Calu3 (cell line): Measurements from ENCODE around the gene DNAJC5G. TPM values are rescaled to one million over a fixed set of nuclear protein-coding genes. Genes with fewer than 3 reads are reported as not detected.
"Not testable (repeated sequence)": the region's sequence is repeated elsewhere in the genome, so short reads cannot be mapped to it uniquely, and the experiment has no call there.

Source experiments
- BruUV-seq: library from RNA; stranded (reverse); fragments of 400-500 nt; replicated peaks from 2 replicates; lab custom pipeline; 2021; lab: Mats Ljungman, UMichigan
- CTCF ChIA-PET: fragments of 300-600 bp; sonication (Branson Sonifier 250); formaldehyde crosslinking; loops from one replicate; lab custom pipeline; 2022; ENCODE audit warnings: antibody characterized with exemption; lab: Charles Lee
- DNase-seq: peaks from one replicate; pipeline ENCODE4 v3.0.0; 2022
- H3K27ac Mint-ChIP-seq: one replicate; pipeline ENCODE4 v1.8.0; 2022; ENCODE audit warnings: mixed read lengths; ENCODE audit not compliant: unreplicated experiment
- H3K27me3 Mint-ChIP-seq: one replicate; pipeline ENCODE4 v1.8.0; 2022; ENCODE audit warnings: mixed read lengths; ENCODE audit not compliant: unreplicated experiment
- H3K36me3 Mint-ChIP-seq: one replicate; pipeline ENCODE4 v1.8.0; 2022; ENCODE audit warnings: mild to moderate bottlenecking, moderate library complexity, mixed read lengths; ENCODE audit not compliant: insufficient read depth, unreplicated experiment
- H3K4me1 Mint-ChIP-seq: one replicate; pipeline ENCODE4 v1.8.0; 2022; ENCODE audit warnings: mild to moderate bottlenecking, low read depth, mixed read lengths; ENCODE audit not compliant: unreplicated experiment
- H3K4me3 Mint-ChIP-seq: one replicate; pipeline ENCODE4 v1.8.0; 2022; ENCODE audit warnings: mild to moderate bottlenecking, low read depth, moderate library complexity, mixed read lengths; ENCODE audit not compliant: unreplicated experiment
- H3K9me3 Mint-ChIP-seq: one replicate; pipeline ENCODE4 v1.8.0; 2022; ENCODE audit warnings: low read depth, mixed read lengths; ENCODE audit not compliant: unreplicated experiment
- CTCF ChIP-seq: fragments of 200-600 bp; IDR thresholded peaks from one replicate; pipeline ENCODE4 v1.8.0; 2022; ENCODE audit warnings: antibody characterized with exemption; ENCODE audit not compliant: unreplicated experiment
- intact Hi-C: fragments of 100-400 bp; cut with micrococcal nuclease; formaldehyde crosslinking; loops from one replicate; pipeline ENCODE4 v1.10.0; 2022; ENCODE audit not compliant: unreplicated experiment
- total RNA-seq: library from RNA; stranded (reverse); gene quantifications from 2 replicates; pipeline ENCODE4 v1.2.3, GENCODE V29; 2022

Gene DNAJC5G
- total RNA-seq, 1 experiment from 2014 or later = not detected

GRCh38 chr2:27316655-27317412 lies 41.6 kb downstream of the DNAJC5G start:
- CTCF ChIA-PET = interaction anchor here (1.3 kb wide), 1 partner anchor 14 kb away, joined by 7 read pairs; no protein-coding TSS in a partner anchor
- H3K4me3 Mint-ChIP-seq = no peak overlapping the region
- no peak overlapping the region for H3K27ac Mint-ChIP-seq
- no peak for TF ChIP-seq CTCF
- H3K36me3 Mint-ChIP-seq = peaks cover 12% of the 10 kb centered on the region
- H3K9me3 Mint-ChIP-seq = no peaks in the 10 kb centered on the region
- intact Hi-C loops = no loop called here
- no TSS peak for BruUV-seq
- DNase-seq = no peak
- H3K27me3 Mint-ChIP-seq = no peaks in the 10 kb centered on the region
- H3K4me1 Mint-ChIP-seq = peaks cover 12% of the 10 kb centered on the region

DNA sequence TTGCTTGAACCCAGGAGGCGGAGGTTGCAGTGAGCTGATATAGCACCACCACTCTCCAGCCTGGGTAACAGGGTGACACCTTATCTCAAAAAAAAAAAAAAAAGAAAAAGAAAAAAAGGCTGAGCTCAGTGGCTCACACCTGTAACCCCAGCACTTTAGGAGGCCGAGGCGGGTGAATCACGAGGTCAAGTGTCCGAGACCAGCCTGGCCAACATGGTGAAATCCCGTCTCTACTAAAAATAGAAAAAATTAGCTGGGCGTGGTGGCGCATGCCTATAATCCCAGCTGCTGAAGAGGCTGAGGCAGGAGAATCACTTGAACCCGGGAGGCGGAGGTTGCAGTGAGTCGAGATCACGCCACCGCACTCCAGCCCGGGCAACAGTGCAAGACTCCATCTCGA lies 44.6 kb downstream of the DNAJC5G start:
- peaks cover 20% of the 10 kb centered on the region for H3K4me1 Mint-ChIP-seq
- H3K4me3 Mint-ChIP-seq, H3K9me3 Mint-ChIP-seq, BruUV-seq, DNase-seq, H3K27ac Mint-ChIP-seq, H3K27me3 Mint-ChIP-seq: not testable (repeated sequence)
- peaks cover 39% of the 10 kb centered on the region for H3K36me3 Mint-ChIP-seq
- intact Hi-C loops = loop anchor here (5.0 kb wide), 1 partner anchor 37 kb away; the partner anchor contains the start of gene GTF3C2
- CTCF ChIA-PET = interaction anchor here (0.7 kb wide), 1 partner anchor 41 kb away, joined by 3 read pairs; no protein-coding TSS in a partner anchor

GRCh38 chr2:27320958-27321543 lies 45.8 kb downstream of the DNAJC5G start:
- CTCF ChIA-PET = interaction anchor here (0.7 to 1.2 kb wide), 3 partner anchors 18 to 36 kb away, joined by 3 to 4 read pairs (median 4); partner anchors contain the start of gene GTF3C2
- BruUV-seq = no TSS peak
- TF ChIP-seq CTCF = peak; percentile 45
- Mint-ChIP-seq H3K4me1 (peaks cover 20% of the 10 kb centered on the region), H3K36me3 (peaks cover 40% of the 10 kb centered on the region), H3K27me3 (no peaks in the 10 kb centered on the region), H3K9me3 (no peaks in the 10 kb centered on the region), H3K27ac (peak overlapping the region; percentile 96), H3K4me3 (peak overlapping the region; percentile 91)
- peak; percentile 90 for DNase-seq
- intact Hi-C loops = loop anchor here (1.0 to 5.0 kb wide), 2 partner anchors 36 to 49 kb away; partner anchors contain the start of genes EIF2B4, GTF3C2 and SNX17

DNA sequence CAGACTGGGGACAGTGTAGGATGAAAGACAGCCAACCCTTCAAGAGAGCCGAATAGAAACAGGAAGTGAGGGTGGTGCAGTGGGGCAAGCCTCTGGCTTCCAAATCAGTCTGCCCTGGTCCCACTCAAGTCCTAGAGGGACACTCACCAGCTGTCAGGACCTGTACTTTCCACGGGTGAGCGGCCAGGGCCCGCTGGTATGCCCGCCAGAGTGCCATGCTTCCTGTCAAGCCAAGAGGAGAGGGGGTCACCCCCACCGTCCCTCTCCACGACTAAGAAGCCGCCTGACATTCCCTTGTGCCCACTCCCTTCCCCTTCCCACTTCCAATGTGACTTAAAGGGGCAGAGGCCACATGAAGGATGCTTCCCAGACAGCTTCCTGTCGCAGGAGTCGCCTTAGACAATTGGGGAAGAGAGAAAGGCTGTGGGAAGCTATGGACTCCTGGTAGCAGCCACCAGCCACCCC lies 47.1 kb downstream of the DNAJC5G start:
- TF ChIP-seq CTCF = no peak
- intact Hi-C loops = loop anchor here (5.0 kb wide), 1 partner anchor 35 kb away; the partner anchor contains the start of gene GTF3C2
- Mint-ChIP-seq H3K4me3 (peak overlapping the region; percentile 91), H3K27ac (peak overlapping the region; percentile 96), H3K27me3 (no peaks in the 10 kb centered on the region), H3K9me3 (no peaks in the 10 kb centered on the region), H3K36me3 (peaks cover 52% of the 10 kb centered on the region), H3K4me1 (peaks cover 20% of the 10 kb centered on the region)
- TSS peak; percentile 81 for BruUV-seq
- DNase-seq = peak; percentile 15
- CTCF ChIA-PET = interaction anchor here (1.2 kb wide), 1 partner anchor 19 kb away, joined by 3 read pairs; no protein-coding TSS in a partner anchor
